HG02943 (cell line): Measurements from ENCODE around the gene KLHL29.

Source experiments
- ATAC-seq: cut with Tn5 transposase; IDR thresholded peaks from one replicate; pipeline ENCODE4 v1.9.1; 2021; ENCODE audit warnings: mild to moderate bottlenecking, low read depth, moderate library complexity; ENCODE audit not compliant: unreplicated experiment

KLHL29 gene

GRCh38 chr2:23524261-23524706, 139.3 kb downstream of the KLHL29 start:
- no peak for ATAC-seq

- ATAC-seq = no peak
Measured at GRCh38 chr2:23525137-23525765, 140.3 kb downstream of the KLHL29 start.

GRCh38 chr2:23526114-23526513, 141.1 kb downstream of the KLHL29 start:
- ATAC-seq = no peak

GRCh38 chr2:23526835-23527790, 142.1 kb downstream of the KLHL29 start:
- no peak for ATAC-seq

- ATAC-seq = no peak
Measured at GRCh38 chr2:23528171-23528570, 143.2 kb downstream of the KLHL29 start.

GRCh38 chr2:23528690-23529089, 143.7 kb downstream of the KLHL29 start:
- ATAC-seq = no peak

- no peak for ATAC-seq
Measured at GRCh38 chr2:23529659-23530058, 144.7 kb downstream of the KLHL29 start.

- ATAC-seq = no peak
Measured at GRCh38 chr2:23530206-23530908, 145.4 kb downstream of the KLHL29 start.

- no peak for ATAC-seq
Measured at GRCh38 chr2:23530909-23531276, 145.9 kb downstream of the KLHL29 start.

- no peak for ATAC-seq
Measured at GRCh38 chr2:23531280-23531679, 146.3 kb downstream of the KLHL29 start.

GRCh38 chr2:23531881-23532280, 146.9 kb downstream of the KLHL29 start:
- no peak for ATAC-seq

- ATAC-seq = peak; percentile 71
Measured at GRCh38 chr2:23532391-23533337, 147.7 kb downstream of the KLHL29 start.

GRCh38 chr2:23533338-23533695, 148.3 kb downstream of the KLHL29 start:
- ATAC-seq = no peak

GRCh38 chr2:23534771-23535170, 149.8 kb downstream of the KLHL29 start:
- no peak for ATAC-seq

- ATAC-seq = no peak
Measured at GRCh38 chr2:23536326-23536725, 151.3 kb downstream of the KLHL29 start.

- no peak for ATAC-seq
Measured at GRCh38 chr2:23537991-23538390, 153.0 kb downstream of the KLHL29 start.

GRCh38 chr2:23538566-23538965, 153.6 kb downstream of the KLHL29 start:
- ATAC-seq = no peak

- ATAC-seq = no peak
Measured at GRCh38 chr2:23540804-23541360, 155.9 kb downstream of the KLHL29 start.

GRCh38 chr2:23541503-23542229, 156.7 kb downstream of the KLHL29 start:
- ATAC-seq = no peak
